ENCODE measurements around the gene CYP4F11. TPM values are rescaled to one million over a fixed set of nuclear protein-coding genes. Genes with fewer than 3 reads are reported as not detected.
"Not testable (repeated sequence)": the region's sequence is repeated elsewhere in the genome, so short reads cannot be mapped to it uniquely, and the experiment has no call there.

The CYP4F11 gene
- total RNA-seq, 3 donors from 2014 or later = 2.1 to 13.1 (median 8.8) TPM

GRCh38 chr19:15974856-15975255 lies 40.5 kb upstream of the CYP4F11 start:
- Histone ChIP-seq H3K36me3 (ENCODE audit: low read depth) (no peaks in the 10 kb centered on the region), H3K9me3 (no peaks in the 10 kb centered on the region), H3K4me3 (no peak overlapping the region), H3K4me1 (ENCODE audit: low read depth) (no peaks in the 10 kb centered on the region)
- DNase-seq = no peak
- ATAC-seq = no peak
- intact Hi-C loops (cut with DNase I, micrococcal nuclease) = no loop called here
- no peak for TF ChIP-seq CTCF (IDR thresholded peaks at IDR 0.05)

GRCh38 chr19:15972043-15972442 lies 37.7 kb upstream of the CYP4F11 start:
- H3K9me3 ChIP-seq; H3K4me3 ChIP-seq; ATAC-seq; H3K36me3 ChIP-seq (ENCODE audit: low read depth); intact Hi-C loops (cut with DNase I, micrococcal nuclease); H3K4me1 ChIP-seq (ENCODE audit: low read depth); DNase-seq: not testable (repeated sequence)

GRCh38 chr19:15971224-15971780 lies 37.0 kb upstream of the CYP4F11 start:
- no peak for DNase-seq
- no peak for ATAC-seq
- intact Hi-C loops (cut with DNase I, micrococcal nuclease) = no loop called here
- no peak for TF ChIP-seq CTCF (IDR thresholded peaks at IDR 0.05)
- Histone ChIP-seq H3K36me3 (ENCODE audit: low read depth) (no peaks in the 10 kb centered on the region), H3K4me3 (no peak overlapping the region), H3K9me3 (no peaks in the 10 kb centered on the region), H3K4me1 (ENCODE audit: low read depth) (no peaks in the 10 kb centered on the region)

- Histone ChIP-seq H3K36me3 (ENCODE audit: low read depth) (no peaks in the 10 kb centered on the region), H3K4me3 (no peak overlapping the region), H3K9me3 (no peaks in the 10 kb centered on the region), H3K4me1 (ENCODE audit: low read depth) (no peaks in the 10 kb centered on the region)
- TF ChIP-seq CTCF (IDR thresholded peaks at IDR 0.05) = no peak
- intact Hi-C loops (cut with DNase I, micrococcal nuclease) = no loop called here
- DNase-seq (no peak), ATAC-seq (no peak)
These were observed 29.9 kb upstream of the CYP4F11 start for GRCh38 chr19:15964231-15964630.

- no peak for TF ChIP-seq CTCF (IDR thresholded peaks at IDR 0.05)
- Histone ChIP-seq H3K9me3 (no peaks in the 10 kb centered on the region), H3K4me1 (ENCODE audit: low read depth) (no peaks in the 10 kb centered on the region), H3K36me3 (ENCODE audit: low read depth) (no peaks in the 10 kb centered on the region), H3K4me3 (no peak overlapping the region)
- no peak for ATAC-seq
- intact Hi-C loops (cut with DNase I, micrococcal nuclease) = no loop called here
- no peak for DNase-seq
These were observed 28.0 kb upstream of the CYP4F11 start for GRCh38 chr19:15962319-15962718.

- intact Hi-C loops (cut with DNase I, micrococcal nuclease) = no loop called here
- Histone ChIP-seq H3K4me3 (no peak overlapping the region), H3K36me3 (ENCODE audit: low read depth) (no peaks in the 10 kb centered on the region), H3K4me1 (ENCODE audit: low read depth) (no peaks in the 10 kb centered on the region), H3K9me3 (no peaks in the 10 kb centered on the region)
- ATAC-seq (no peak), DNase-seq (no peak)
- no peak for TF ChIP-seq CTCF (IDR thresholded peaks at IDR 0.05)
These were observed 20.5 kb upstream of the CYP4F11 start for GRCh38 chr19:15954820-15955219.
